ENCODE results near the gene COL6A5. TPM values are rescaled to one million over a fixed set of nuclear protein-coding genes. Genes with fewer than 3 reads are reported as not detected.

Gene COL6A5
- total RNA-seq, 2 donors from 2014 or later, result not detected

DNA sequence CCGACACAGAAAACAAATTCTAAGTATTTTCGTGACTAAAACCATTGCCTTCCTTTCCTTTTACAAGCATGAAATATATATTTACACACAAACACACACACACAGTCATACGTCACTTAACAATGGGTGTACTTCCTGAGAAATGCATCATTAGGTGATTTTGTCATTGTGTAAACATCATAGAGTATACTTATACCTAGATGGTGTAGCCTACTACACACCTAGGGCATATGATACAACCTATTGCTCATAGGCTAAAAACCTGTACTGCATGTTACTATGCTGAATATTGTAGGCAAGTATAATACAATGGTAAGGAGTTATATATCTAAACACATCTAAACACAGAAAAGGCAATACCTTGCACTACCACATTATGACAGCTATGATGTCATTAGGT, 28.6 kb downstream of the COL6A5 start:
- H3K4me1 Mint-ChIP-seq, result no peaks in the 10 kb centered on the region
- no peak overlapping the region for H3K27ac Mint-ChIP-seq
- no peak overlapping the region for H3K4me3 Mint-ChIP-seq
- H3K36me3 Mint-ChIP-seq (ENCODE audit: low read depth), result no peaks in the 10 kb centered on the region
- H3K9me3 Mint-ChIP-seq, result no peaks in the 10 kb centered on the region
- peaks cover 15% of the 10 kb centered on the region for H3K27me3 Mint-ChIP-seq
- no peak for ATAC-seq (replicated peaks)

DNA sequence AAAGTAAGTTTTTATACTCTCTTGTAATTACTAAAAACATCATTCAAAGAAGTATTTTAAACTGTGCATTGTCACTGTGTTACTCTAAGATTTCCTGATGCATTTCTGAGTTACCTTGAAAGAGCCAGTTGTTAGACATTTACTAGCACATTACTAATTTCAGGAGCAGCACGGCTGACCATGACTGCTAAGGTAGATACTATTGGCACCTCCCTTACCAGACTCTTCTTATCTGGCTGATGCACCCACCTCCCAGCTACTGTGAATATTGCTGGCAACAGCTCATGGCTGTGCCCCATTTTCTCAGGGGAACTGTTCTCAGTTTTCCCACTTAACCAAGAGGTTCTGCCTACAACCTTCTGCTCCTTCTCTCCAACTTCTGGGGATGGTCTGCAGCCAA, 29.4 kb downstream of the COL6A5 start:
- Mint-ChIP-seq H3K36me3 (ENCODE audit: low read depth) (no peaks in the 10 kb centered on the region), H3K9me3 (no peaks in the 10 kb centered on the region), H3K27me3 (peaks cover 15% of the 10 kb centered on the region), H3K27ac (no peak overlapping the region), H3K4me3 (no peak overlapping the region), H3K4me1 (no peaks in the 10 kb centered on the region)
- no peak for ATAC-seq (replicated peaks)

DNA sequence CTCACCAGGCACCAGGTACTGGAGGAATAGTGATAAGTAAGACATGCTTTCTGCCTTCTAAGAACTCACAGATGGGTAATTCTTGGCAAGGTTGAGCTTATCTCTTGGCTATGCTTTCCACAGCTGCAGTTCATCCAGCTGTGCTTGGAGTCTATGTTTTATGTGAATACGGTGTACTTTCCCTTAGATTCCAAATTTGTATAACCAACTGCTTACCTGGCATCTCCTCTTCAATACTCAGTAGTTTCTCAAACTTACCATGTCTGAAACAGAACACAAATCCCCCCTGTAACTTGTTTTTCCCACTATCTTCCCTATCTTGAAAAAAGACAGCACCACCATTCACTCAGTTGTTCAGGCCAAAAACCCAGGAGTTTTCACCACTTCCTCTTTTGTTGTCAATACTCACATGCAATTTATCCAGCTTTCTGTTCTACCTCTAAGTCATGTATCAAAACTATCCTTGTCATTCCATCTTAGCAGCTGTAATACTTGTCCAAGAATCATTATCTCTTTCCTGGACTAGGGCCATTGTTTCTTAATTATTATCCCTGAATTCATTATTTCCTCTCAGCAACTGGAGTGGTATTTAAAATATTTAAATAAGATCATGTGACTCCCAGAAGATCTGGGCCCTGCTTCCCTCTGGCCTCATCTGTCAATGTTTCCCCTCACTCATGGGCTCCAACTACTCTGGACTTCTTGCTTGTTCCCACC, 32.6 kb downstream of the COL6A5 start:
- H3K9me3 Mint-ChIP-seq, result no peaks in the 10 kb centered on the region
- no peaks in the 10 kb centered on the region for H3K4me1 Mint-ChIP-seq
- ATAC-seq (replicated peaks), result no peak
- peaks cover 10% of the 10 kb centered on the region for H3K27me3 Mint-ChIP-seq
- H3K27ac Mint-ChIP-seq, result no peak overlapping the region
- H3K4me3 Mint-ChIP-seq, result no peak overlapping the region
- no peaks in the 10 kb centered on the region for H3K36me3 Mint-ChIP-seq (ENCODE audit: low read depth)

DNA sequence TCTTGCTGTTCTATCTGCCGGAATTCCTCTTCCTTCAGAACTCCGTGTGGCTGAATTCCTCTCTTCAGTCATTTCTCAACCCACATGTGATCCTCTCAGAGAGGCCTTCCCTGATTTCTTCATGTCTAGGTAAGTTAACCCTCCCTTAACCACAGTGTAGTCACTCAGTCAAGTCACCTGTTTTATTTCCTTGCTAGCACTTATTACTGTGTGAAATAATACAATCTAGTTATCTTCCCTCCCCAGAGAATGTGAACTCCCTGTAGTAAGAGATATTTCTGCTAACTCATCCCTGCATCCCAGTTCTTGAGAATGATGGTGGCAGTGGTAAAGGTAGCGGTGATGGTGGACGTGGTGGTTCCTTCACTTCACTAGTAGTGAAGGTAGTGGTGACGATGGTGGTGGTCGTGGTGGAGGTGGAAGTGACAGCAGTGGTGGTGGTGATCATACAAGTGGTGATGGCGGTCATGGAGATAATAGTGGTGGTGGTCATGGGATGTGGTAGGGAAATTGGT, 33.3 kb downstream of the COL6A5 start:
- Mint-ChIP-seq H3K27me3 (peaks cover 11% of the 10 kb centered on the region), H3K4me1 (no peaks in the 10 kb centered on the region), H3K9me3 (no peaks in the 10 kb centered on the region), H3K27ac (no peak overlapping the region), H3K36me3 (ENCODE audit: low read depth) (no peaks in the 10 kb centered on the region), H3K4me3 (no peak overlapping the region)
- ATAC-seq (replicated peaks), result no peak

DNA sequence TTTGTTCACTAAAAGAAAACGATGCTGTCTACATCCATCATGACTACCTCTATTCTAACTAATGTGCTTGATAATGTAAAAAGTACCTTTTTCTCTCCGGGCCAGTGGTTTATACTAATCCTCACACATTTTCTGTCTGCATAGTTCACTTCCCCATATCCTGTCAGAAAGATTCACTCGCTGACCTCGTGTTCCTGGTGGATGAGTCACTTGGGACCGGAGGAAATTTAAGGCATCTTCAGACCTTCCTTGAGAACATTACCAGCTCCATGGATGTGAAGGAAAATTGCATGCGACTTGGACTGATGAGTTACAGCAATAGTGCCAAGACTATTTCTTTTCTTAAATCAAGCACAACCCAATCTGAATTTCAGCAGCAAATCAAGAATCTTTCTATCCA, 33.8 kb downstream of the COL6A5 start:
- no peaks in the 10 kb centered on the region for H3K36me3 Mint-ChIP-seq (ENCODE audit: low read depth)
- no peak overlapping the region for H3K4me3 Mint-ChIP-seq
- H3K4me1 Mint-ChIP-seq, result no peaks in the 10 kb centered on the region
- no peak for ATAC-seq (replicated peaks)
- peaks cover 15% of the 10 kb centered on the region for H3K27me3 Mint-ChIP-seq
- no peak overlapping the region for H3K27ac Mint-ChIP-seq
- no peaks in the 10 kb centered on the region for H3K9me3 Mint-ChIP-seq

DNA sequence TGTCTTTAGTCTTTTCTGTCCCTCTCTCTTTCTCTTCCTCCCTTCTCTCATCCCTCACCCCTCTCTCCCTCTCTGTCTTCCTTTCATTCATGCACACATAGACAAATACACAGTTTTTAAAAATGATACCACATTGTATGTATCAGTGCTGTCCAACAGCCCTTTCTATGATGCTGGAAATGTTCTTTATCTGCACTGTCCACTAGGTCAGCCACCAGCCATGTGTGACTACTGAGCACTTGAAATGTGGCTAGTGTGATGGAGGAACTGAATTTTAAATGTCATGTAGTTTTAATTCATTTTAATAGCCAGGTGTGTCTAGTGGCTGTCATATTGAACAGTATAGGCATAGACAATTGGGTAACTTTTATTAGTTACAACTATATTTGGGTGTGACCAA, 34.9 kb downstream of the COL6A5 start:
- ATAC-seq (replicated peaks), result no peak
- peaks cover 18% of the 10 kb centered on the region for H3K27me3 Mint-ChIP-seq
- no peaks in the 10 kb centered on the region for H3K9me3 Mint-ChIP-seq
- no peak overlapping the region for H3K4me3 Mint-ChIP-seq
- H3K27ac Mint-ChIP-seq, result no peak overlapping the region
- H3K36me3 Mint-ChIP-seq (ENCODE audit: low read depth), result no peaks in the 10 kb centered on the region
- no peaks in the 10 kb centered on the region for H3K4me1 Mint-ChIP-seq

DNA sequence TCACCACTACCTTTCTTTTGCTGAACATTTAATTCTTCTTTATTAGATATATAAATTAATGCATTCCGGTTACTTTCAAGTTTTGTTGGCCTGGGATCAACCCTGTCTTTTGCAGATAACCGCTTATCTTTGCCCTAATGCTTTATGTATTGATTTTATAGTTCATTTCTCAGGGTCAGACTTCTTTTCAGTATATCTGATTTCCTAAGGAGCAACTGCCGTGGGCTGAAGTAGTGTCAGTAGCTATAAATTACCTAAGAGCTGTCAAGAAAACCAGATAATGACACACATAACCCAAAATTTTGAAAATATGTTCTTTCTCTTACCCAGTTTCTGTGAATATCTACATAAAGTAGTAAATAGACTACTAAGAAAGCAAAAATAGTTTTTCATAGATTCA, 38.0 kb downstream of the COL6A5 start:
- Mint-ChIP-seq H3K9me3 (no peaks in the 10 kb centered on the region), H3K27ac (no peak overlapping the region), H3K36me3 (ENCODE audit: low read depth) (no peaks in the 10 kb centered on the region), H3K4me3 (no peak overlapping the region), H3K27me3 (peaks cover 15% of the 10 kb centered on the region), H3K4me1 (no peaks in the 10 kb centered on the region)
- no peak for ATAC-seq (replicated peaks)

DNA sequence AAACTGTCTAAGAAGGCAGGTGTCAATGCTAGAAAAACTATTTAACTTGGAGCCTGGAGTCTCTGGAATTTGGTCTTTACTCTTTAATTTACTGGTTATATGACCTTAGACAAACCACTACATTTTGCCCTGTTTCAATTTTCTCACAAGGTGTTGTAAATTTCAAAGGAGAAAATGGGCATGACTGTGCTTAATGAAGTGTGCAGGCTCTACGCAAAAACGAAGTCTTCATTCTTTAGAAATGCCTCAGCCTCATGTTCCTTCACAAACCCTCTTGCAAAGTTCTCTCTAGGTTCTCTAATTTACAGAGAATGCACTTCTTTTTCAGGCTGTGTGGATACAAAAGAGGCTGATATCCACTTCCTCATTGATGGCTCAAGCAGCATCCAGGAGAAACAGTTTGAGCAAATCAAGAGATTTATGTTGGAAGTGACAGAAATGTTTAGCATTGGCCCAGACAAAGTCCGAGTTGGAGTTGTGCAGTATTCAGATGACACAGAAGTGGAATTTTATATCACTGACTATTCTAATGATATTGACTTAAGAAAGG, 39.1 kb downstream of the COL6A5 start:
- Mint-ChIP-seq H3K27ac (no peak overlapping the region), H3K36me3 (ENCODE audit: low read depth) (no peaks in the 10 kb centered on the region), H3K27me3 (peaks cover 12% of the 10 kb centered on the region), H3K4me1 (no peaks in the 10 kb centered on the region), H3K4me3 (no peak overlapping the region), H3K9me3 (no peaks in the 10 kb centered on the region)
- ATAC-seq (replicated peaks), result no peak

DNA sequence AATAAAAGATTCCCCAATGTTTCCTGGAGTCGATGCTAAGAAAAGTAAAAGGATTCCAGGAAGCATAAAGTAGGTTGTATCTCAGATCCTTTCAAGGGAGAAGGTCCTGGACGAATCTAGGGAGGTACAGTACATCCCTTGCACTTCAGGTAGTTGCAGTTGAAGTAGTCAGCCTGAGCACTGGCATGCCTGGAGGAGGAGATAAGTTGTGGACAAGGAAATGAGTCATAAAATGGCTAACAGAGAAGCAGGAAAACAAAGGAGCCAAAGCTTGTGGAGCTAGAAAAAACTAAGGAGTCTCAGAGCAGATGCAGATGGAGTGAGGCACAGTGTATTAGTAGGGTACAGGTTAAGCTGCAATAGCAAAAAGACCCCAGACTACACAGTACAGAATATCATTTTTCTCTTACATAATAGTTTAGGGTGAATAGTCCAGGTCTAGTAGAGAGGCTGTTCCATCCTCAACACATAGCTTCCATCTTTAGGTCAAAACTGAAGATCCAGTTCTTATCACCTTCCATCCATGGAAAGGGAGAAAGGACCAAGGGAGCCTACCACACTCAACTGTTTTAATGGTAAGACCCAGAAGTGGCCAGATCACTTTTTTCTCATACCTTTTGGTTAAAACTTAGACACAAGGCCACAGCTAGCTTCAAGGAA, 41.3 kb downstream of the COL6A5 start:
- no peak overlapping the region for H3K4me3 Mint-ChIP-seq
- no peaks in the 10 kb centered on the region for H3K36me3 Mint-ChIP-seq (ENCODE audit: low read depth)
- no peak for ATAC-seq (replicated peaks)
- H3K4me1 Mint-ChIP-seq, result no peaks in the 10 kb centered on the region
- peaks cover 15% of the 10 kb centered on the region for H3K27me3 Mint-ChIP-seq
- no peak overlapping the region for H3K27ac Mint-ChIP-seq
- H3K9me3 Mint-ChIP-seq, result no peaks in the 10 kb centered on the region

DNA sequence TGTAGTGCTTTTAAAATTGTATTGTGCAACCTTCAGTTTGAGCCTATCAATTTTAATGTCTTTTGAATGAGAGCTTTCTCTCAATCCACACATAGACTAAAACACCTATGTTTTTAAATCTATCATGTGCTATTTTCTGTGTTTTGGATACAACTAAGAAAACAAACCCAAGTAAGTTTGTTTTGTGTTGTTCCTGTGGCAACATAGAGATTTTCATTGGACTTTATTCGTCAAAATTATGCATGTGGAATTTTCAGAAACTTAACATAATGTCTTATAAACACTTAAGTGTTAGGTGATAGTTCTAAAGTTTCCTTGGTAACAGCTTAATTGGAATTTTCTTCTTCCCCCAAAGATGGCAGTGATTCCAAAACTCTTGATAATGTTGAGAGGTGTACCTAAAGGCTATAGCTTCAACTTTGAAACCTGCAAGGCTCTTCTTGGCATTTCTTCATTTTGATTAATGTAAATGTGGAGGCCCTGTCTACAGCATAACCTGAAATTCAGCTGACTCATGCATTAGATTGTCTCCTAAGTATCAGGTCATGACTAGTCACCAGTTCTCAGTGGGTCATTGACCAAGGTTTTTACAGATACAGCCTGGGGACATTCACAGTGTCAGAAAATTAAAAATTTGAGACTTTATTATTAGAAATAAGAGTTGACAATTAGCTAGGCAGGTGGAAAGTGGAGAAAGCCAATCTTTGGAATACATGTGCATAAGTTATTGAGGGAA, 44.4 kb downstream of the COL6A5 start:
- Mint-ChIP-seq H3K4me3 (no peak overlapping the region), H3K9me3 (no peaks in the 10 kb centered on the region), H3K27me3 (peaks cover 9% of the 10 kb centered on the region), H3K4me1 (no peaks in the 10 kb centered on the region), H3K27ac (no peak overlapping the region), H3K36me3 (ENCODE audit: low read depth) (no peaks in the 10 kb centered on the region)
- no peak for ATAC-seq (replicated peaks)

DNA sequence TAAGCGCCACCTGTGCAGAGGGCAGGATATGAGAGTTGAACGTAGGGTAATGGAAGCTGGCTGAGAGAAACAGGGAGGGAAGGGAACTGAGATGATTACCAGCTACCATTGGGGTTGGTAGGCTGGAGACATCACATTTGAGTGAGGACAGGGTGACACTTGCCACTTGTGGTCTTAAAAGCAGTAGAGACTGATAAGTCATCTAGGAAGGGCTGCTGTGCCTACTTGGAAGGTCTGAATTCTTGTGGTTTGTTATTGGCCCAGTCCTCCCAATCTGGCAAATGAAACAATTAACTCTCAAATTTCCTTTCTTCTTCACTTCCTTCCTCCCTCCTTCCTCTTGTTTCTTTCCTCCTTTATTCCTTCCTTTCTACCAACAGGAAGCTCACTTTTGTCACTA, 46.8 kb downstream of the COL6A5 start:
- Mint-ChIP-seq H3K4me3 (no peak overlapping the region), H3K9me3 (no peaks in the 10 kb centered on the region), H3K4me1 (no peaks in the 10 kb centered on the region), H3K27me3 (peaks cover 9% of the 10 kb centered on the region), H3K36me3 (ENCODE audit: low read depth) (no peaks in the 10 kb centered on the region), H3K27ac (no peak overlapping the region)
- no peak for ATAC-seq (replicated peaks)

DNA sequence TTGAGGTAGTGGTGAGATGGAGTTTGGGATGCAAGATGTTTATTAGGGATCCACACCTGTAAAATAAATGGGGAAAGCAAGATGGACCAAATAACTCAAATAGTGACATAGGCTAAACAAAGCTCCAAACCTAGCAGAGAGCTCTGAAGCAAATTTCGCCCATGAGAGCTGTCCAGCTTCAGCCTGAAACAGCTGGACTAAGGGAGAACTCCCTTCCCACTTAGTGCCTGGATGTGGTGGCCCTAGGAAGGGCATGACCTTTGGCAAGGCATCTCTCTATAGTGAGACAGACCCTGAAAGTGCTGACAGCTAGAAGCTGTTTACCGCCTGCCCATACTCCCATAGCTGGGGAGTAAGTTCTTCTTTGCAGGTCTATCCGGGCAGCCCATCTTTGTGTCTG, 48.1 kb downstream of the COL6A5 start:
- no peak overlapping the region for H3K27ac Mint-ChIP-seq
- no peak for ATAC-seq (replicated peaks)
- peaks cover 12% of the 10 kb centered on the region for H3K27me3 Mint-ChIP-seq
- no peaks in the 10 kb centered on the region for H3K4me1 Mint-ChIP-seq
- no peaks in the 10 kb centered on the region for H3K36me3 Mint-ChIP-seq (ENCODE audit: low read depth)
- H3K4me3 Mint-ChIP-seq, result no peak overlapping the region
- H3K9me3 Mint-ChIP-seq, result no peaks in the 10 kb centered on the region

DNA sequence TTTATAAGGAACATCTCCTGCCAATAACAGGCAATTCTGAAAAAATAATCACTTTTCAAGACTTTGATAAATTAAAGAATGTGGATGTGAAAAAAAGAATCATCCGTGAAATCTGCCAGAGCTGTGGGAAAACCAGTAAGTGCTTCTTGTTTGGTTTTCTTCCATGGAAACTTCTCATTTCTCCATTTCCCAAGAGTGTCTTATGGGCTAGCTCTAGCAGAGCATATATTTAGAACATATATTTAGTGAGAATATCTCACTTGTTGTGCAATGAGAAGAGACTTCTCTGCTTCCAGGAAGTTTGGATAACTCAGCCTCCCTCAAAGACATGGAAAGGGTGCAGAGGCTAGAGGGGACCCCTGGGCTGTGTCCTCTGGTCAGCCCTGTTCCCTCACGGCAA, 49.9 kb downstream of the COL6A5 start:
- Mint-ChIP-seq H3K4me3 (no peak overlapping the region), H3K27ac (no peak overlapping the region), H3K36me3 (ENCODE audit: low read depth) (no peaks in the 10 kb centered on the region), H3K4me1 (no peaks in the 10 kb centered on the region), H3K27me3 (peaks cover 14% of the 10 kb centered on the region), H3K9me3 (no peaks in the 10 kb centered on the region)
- ATAC-seq (replicated peaks), result no peak

DNA sequence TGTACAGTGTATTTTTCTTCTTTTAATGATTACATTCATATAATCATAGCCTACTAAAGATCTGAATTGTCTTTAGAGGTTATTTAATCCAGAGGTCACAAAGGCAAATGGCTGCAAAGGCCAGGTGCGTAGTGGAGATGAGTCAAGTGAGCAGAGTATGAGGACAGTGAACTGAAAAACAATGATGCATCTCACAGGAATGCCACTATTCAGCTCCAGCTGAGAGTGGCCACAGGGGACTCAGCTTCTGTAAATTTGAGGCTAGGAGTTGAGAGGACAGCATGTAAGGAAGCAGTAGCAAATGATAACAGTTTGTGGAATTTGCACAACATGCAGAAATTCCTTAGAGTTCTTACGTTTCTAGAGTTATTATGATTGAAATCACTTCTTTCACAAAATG, 50.4 kb downstream of the COL6A5 start:
- H3K9me3 Mint-ChIP-seq, result no peaks in the 10 kb centered on the region
- H3K27ac Mint-ChIP-seq, result no peak overlapping the region
- H3K4me3 Mint-ChIP-seq, result no peak overlapping the region
- H3K36me3 Mint-ChIP-seq (ENCODE audit: low read depth), result no peaks in the 10 kb centered on the region
- no peaks in the 10 kb centered on the region for H3K4me1 Mint-ChIP-seq
- no peak for ATAC-seq (replicated peaks)
- H3K27me3 Mint-ChIP-seq, result peaks cover 12% of the 10 kb centered on the region

DNA sequence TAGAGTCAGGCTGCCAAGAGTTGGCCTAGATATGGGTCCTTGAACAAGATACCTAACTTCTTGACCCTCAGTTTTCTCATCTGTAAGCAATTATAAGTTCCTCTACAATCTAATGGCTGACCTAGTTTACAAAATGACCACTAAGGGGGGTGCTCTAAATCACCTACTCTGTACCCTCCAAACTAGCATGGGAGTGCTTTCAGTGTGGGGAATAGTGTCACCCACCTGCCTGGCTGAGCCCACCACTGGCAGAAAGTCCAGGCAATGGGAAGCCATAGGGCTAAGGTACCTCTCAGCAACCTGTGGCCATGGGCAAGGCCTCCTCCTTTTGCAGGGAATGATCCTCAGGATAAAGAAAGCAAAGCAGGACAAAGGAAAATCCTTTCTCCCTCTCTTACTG, 58.9 kb downstream of the COL6A5 start:
- Mint-ChIP-seq H3K36me3 (ENCODE audit: low read depth) (no peaks in the 10 kb centered on the region), H3K9me3 (peaks cover 5% of the 10 kb centered on the region), H3K27me3 (peaks cover 17% of the 10 kb centered on the region), H3K4me3 (no peak overlapping the region), H3K4me1 (no peaks in the 10 kb centered on the region), H3K27ac (no peak overlapping the region)
- no peak for ATAC-seq (replicated peaks)

Data from activated T-helper 17 cell treated with anti-CD3 and anti-CD28 coated beads, Interleukin-2, amount 50 U/mL, for 72 hours (primary cell).